Activated CD4-positive, alpha-beta T cell treated with anti-CD3 and anti-CD28 coated beads, Interleukin-2, amount 50 U/mL, for 1 hour (primary cell): Measurements from ENCODE around the gene ARSB.

ENCODE experiments used
- DNase-seq: peaks from one replicate; pipeline ENCODE4 v3.0.0-alpha.2; 2020

Gene ARSB

DNA sequence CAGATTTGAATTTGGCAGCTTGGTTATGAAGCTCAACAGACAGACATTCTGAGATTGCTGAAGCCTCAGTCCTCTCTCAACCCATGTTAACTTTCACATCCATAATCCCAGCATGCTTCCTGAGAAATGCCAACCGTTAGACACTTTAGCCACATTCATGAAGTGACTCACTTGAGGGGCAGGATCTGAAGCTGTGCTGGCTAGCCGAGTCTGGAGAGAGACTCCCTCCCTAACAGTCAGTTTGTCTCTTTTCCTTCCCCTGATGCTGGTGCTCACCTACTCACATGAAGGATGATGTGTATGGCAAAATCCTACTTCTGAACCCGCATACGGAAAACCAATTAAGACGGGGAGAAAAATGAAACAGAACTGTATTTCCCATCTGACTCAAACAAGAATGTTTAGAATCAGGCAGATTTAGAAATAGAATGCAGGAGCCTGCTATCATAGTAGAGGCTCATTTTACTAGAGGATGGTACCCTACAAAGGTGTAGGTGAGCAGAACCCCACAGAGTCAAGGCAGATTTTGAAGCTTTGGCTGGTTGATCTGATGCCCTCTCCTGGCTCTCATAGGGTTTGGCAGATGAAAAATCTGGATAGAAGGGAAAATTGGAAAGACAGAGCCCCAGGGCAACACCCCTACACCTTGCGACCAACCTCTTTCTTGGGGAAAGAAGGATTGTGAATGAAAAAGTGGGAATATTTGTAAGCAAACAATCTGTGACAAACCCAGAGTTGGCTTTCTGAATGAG is 185.7 kb downstream of the ARSB start:
- no peak for DNase-seq

DNA sequence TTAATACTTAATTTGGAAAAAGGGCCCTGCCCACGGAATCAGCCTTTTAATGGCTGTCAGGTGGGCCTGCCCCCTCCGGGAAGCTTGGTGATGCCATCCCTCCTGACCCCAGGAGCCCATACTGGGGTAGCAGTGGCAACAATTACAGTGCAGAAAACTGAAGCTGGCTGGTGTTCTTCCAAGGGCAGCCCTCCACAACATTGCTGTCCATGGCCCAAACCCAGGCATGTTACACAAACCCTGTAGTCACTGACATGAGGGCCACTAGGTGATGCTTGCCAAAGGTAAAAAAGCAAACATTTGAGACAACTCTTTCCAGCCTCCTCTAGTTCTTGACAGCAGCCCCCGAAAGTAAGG is 186.5 kb downstream of the ARSB start:
- DNase-seq = no peak

DNA sequence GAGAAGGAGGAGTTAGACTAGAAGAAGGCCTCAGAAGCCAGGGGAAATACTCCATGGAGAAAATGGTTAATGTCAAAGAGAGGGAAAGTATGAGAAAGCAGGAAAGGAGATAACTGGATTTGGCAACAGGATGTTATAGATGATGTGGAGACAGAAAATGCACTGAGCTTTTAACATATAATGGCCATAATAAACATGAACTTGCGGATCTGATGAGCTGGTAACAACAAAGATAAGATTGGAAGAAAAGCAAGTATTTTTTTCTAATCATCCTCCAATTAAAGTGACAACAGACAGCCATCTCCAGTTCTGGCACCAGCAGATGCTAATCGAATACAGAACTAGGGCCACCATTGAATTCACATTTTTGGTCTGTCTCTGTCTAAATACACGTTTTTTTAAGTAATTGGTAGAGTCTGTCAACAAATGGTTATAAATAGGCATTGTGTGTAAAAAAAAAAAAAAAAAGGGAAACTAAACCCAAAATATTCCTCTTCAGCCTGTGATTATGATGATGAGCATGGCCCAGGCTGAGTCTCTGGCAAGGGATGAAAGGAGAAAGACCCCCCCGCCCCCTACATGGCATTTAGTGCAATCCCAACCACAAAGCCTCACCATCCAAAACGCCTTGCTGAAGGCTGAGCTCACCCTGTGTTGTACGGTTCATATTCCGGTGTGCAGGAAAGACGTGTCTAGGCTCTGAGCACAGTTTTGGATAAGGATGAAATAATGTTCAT is 187.0 kb downstream of the ARSB start:
- no peak for DNase-seq

DNA sequence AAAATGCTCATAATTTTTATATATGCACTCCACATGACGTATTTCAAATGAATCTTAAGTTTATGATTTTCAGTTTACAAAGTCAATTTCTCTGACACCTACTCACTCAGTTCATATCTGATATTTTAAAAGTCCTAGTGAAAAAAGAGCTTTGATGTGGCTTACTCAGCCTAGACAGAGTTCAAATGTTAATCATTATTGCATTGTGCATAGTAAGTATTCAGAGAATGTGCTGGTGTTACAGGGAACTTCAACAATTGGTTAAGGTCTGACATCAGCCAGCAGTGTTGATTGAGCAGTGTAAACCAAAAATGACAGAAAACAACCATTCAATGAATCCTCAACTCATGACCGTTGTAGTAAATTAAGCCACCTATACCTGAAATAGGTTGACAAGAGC is 189.4 kb downstream of the ARSB start:
- no peak for DNase-seq

DNA sequence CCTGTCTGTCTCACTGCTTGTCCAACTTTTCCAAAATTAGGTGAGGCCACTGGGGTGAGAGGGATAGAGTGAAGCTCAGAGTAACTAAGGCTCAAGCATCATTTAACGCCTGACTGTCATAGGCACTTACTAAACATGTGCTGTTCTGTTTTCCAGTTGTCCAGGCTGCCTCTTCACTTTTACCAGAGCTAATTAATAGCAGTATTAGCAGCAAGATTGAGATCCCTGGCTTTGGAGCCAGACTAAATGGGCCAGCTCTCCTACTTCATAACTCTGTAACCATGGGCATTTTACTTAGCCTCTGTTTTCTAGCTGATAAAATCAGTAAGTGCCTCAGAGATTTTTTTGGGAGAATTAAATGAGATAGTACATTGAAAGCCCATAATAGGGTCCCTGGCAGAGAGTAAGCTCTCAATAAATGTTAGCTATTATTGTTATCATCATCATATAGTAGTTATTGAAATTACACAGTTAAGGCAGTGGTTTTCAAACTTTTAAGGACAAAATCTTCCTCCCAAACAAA is 190.4 kb downstream of the ARSB start:
- no peak for DNase-seq

DNA sequence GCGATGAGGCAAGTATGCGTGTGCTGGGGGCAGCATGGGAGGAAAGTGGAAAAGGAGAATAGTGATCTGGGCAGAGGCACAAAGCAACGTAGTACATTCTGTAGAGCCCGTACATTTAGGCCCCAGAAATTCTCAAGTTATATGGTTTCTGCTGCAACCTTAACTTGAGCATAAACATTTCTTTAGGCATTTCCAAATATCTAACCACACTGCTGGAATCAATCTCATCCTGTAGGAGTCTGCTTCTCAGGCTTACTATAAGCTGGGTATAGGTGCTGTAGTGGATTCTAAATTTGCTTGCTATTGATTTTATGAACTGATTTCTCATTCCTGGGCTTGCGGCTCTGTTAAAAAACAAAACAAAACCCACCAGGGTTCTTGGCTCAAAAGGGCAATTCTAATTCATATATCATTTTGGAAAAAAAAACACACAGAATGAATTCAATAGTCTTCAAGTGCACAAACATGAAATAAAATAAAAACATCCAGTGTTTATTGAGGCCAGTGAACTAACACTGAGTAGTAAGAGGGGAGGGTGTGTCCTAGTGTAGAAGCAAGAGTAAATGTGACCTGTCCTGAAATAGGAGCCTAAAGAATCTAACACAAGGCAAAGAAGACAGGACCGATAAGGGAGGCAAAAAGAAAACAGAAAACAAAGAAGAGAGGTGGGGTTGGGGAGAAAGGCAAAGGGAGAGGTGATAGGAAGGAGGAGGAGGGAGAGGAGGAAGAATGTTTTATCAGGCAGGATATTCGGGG is 191.0 kb downstream of the ARSB start:
- DNase-seq = no peak

DNA sequence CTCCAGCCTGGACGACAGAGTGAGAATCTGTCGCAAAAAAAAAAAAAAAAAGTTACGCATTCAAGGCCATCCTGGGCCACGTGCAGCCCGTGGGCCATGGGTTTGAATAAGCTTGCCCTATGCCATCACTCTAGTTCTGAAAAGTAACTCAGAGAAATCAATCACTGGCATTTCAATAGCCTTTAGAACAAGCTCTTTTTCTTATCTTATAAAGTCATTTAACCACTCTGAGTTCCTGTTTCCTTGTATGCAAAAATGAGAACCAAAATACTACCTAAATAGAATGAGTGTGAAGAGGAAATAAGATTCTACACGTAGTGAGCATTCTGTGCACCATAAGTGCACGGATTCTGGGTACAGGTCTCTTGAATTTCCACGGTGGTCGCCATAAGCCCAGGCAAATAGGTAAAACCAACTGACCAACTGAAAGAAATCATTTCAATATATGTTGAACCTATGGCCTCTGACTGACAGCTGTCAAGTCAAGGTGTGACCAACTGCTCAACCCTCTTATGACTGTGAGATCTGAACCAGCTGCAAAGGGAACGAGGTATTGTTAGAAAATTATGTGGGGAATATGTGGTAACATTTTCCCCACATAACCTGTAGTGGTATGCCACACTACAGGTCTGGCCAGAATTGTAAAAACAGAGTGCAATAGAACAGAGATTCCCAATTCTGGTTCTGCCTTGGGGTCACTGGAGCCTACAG is 192.6 kb downstream of the ARSB start:
- DNase-seq = no peak

DNA sequence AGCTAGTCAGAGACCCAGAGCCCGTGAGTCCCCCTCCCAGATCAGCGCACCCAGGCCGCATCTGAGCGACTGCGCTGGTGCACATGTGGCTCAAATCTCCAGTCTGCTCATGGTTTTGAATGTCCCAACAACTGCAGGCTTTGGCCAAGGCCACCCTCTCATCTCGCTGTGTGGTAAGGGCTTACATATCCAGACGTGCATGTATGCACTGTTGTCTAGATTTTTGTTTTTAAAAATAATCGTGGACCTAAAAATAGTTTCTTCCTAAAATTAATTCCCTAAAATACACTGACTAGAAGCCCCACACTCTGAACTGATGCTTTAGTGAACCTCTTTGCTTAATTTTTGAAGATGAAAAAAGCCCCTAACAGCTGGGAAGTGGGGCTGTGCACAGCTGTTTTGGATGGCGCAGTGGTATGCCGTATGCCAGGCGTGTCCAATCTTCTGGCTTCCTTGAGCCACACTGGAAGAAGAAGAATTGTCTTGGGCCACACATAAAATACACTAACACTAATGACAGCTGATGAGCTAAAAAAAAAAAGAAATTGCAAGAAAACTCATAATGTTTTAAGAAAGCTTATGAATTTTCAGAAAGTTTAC is 193.5 kb downstream of the ARSB start:
- no peak for DNase-seq

DNA sequence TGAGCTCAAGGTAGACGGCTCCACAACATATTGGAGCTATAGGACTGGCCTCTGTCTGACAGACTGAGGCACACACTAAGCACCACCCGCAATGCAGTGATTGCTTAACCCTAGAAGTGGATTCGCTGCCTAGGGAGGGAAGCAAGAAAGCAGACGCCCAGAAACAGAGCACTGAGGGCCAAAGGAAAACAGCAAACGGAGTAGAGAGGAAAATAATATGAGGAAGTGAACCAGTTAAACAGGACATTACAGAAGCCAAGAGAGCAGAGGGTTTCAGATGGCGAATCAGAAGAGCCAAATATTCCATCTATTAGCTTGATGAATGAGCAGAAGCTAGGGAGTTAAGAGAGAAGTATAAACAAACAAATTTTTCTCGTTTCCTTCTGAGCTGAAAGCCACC is 197.3 kb downstream of the ARSB start:
- DNase-seq = no peak

DNA sequence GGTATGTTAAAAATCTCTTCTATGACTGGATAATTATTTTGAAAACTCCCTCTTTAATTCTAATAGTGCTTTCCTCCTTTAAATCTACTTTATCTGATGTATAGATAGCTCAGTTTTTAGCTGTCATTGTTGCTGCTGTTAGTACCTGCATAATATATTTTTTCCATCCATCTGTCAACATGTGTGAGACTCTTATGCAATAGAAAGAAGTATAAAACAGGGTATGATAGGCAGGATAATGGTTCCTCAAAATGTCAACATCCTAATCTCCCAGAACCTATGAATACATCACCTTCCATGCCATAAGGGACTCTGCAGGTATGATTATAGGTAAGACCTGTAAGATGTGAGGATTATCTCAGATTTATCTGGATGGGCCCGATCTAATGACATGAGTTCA is 199.7 kb downstream of the ARSB start:
- DNase-seq = no peak

DNA sequence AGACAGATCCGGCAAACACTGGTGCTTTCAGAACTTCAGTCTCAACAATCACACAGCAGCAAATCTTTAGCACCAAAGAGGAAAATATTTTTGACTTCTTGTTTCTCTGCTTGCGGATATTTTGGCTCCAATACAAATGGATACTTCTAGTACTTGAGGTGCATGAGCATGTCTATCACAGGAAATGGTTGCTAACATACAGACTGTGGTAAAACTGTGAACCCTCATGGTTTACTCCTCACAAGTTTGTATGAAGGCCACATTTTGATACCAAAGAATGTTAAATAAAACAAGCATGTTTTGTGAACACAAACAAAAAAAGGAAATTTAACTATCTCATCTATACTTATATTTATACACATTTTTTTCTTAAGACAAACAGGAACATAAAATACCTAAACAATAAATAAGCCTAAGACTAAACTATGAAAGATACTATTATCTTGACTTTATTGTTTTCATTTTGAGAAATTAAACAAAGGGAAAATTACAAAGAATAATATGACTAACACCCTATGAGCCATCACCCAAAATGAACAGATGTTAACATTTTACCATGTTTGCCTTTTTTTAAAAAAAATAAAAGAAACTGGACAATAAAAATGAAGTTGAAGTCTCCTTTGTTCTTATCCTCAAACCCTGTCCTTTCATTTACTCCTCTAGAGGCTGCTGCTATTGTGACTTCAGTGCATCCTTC is 201.5 kb downstream of the ARSB start:
- DNase-seq = no peak

DNA sequence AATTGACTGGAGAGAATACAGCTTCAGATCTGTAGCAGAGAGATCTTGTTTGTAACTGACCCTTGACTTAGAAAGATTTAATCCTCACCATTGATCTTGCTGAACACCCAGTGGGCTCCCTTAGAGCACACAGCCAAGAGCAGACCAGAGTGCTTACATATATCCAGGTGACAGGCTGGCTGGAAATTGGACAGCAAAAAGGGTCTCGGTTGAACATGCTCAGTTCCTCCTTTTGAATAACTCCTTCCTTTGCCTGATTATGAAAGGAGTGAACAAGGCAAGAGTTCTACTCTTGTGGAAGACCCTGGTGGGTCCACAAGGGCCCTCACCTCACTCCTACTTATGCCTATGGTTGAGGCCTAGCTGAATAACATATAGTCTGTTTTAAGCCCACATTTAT is 202.4 kb downstream of the ARSB start:
- DNase-seq = no peak

DNA sequence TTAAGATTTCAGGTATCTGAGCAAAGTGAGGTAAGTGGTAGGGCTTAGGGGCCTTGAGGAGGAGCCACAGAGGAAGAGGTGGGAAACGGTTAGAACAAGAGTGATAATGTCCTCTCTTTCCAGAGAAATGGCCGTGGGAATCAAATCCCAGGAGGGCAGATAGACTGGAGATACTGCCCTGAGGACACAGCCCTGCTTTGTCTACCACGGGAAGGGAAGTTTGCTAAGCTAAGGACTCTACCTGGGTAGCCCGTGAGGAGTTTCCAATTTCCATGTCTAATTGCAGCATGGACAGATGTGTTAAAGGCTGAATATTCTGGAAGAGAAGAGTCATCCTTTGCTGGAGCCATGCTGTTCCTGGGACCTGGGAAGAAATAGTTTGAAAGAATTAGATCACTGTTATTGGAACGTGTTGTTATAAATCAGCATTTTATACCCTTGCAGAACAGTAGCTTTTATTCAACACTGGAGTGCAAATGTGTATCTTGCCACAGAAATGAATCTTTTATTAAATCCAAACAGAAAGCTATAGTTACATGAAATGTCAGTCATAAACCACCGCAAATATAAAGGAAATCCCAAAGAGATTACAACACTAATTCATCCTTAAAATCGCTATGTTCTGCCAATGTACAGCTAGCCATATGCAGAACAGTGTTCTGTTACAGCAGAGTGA is 203.4 kb downstream of the ARSB start:
- no peak for DNase-seq

DNA sequence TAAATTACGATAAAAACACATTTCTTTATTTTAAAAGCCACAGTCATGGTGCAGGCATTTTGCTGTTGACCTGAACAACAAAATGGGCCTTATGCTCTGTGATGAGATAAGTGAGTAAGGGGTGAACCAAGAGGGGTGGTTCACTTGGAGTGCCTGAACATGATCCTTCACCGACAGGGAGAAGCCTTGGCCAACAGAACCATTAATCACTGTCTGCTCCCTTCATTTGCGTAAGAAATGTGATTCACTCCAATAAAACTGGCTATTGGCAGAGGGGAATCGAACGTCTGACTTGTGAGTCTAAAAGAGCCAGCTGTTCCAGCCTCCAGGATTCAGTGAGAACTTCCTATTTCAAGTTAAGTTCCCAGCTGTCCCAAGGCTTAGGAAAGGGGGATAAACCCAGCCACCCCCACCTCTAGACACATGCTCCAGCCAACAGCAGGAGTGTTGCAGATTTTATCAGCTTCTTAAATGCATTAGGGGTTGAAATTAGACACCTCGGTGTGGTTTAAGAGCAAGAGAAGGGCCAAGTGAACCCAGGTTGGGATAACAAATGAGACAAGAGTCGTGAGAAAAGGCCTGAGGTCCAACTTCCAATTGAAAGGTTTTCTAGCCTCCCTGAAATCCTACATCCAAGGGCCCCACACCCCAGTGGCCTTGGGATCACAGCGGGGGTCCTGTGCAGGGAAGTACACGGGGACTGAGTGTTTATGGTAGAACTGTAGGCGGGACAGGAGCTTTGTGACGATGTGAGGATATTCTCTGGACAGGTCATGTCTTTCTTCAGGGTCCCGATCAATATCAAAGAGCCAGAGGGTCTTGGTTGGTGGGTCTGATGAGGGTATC is 205.1 kb downstream of the ARSB start:
- DNase-seq = no peak

DNA sequence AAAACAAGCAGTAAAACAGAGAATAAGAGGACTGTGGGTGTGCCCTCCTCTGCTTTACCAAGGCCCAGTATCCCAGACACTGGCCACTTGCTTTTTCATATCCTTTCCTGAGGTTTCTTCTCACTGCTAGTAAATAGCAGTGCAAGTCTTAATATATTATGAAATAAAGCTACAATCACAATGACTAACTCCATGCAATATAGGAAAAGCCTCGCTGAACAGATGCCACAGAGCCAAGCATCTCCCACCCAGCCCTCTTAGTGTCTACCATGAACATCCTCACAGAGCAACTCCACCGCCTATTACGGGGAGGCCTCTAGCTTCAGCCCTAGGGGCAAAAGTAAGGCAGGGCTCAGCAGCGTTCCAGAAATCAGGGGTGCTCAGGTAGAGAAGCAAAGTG is 205.8 kb downstream of the ARSB start:
- DNase-seq = no peak

DNA sequence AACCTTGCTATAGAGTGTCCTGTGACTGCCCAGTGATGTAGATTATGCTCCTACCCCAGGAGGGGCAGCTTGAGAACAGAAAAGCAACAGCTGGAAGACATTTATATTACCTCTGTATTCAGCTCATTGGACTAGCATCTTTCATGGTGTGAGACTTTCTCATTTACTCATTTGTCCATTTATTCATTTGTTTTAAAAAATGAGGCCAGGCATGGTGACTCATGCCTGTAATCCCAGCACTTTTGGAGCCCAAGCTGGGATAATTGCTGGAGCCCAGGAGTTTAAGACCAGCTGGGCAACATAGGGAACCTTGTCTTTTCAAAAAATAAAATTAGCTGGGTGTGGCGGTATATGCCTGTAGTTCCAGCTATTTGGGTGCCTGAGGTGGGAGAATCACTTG is 206.6 kb downstream of the ARSB start:
- DNase-seq = no peak

DNA sequence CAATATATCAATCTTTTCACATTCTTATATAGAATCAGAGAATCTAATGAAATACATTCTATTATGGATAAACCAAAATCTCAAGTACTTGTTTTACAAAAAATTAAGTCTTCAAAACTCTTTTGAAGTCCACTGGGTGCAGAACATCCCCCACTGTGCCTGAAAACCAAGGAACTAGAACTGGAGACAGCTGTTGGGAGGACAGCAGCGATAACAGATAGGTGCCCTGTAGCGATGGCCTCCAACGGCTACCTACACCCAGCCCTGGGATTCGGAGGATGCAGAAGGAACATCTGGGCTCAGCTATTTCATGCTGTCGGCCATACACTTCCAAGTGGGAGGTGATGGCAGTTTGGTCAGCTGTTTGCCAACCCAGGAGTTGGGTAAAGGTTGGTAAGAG is 207.2 kb downstream of the ARSB start:
- DNase-seq = no peak

DNA sequence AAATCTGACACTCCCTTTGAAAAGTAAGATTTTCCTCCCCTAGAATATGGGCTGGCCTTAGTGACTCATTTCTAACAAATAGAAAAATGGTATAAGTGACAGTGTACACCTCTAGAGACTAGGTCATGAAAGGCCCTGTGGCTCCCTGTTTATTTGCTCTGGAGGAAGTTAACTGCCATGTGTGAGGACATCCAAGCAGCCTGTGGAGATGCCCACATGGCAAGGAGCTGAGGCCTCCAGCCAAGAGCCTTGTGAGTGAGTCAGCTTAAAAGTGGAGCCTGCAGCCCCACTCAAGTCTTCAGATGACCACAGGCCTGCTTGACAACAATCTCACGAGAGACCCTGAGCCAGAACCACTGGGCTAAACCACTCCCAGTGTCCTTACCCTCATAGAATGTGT is 208.5 kb downstream of the ARSB start:
- no peak for DNase-seq

DNA sequence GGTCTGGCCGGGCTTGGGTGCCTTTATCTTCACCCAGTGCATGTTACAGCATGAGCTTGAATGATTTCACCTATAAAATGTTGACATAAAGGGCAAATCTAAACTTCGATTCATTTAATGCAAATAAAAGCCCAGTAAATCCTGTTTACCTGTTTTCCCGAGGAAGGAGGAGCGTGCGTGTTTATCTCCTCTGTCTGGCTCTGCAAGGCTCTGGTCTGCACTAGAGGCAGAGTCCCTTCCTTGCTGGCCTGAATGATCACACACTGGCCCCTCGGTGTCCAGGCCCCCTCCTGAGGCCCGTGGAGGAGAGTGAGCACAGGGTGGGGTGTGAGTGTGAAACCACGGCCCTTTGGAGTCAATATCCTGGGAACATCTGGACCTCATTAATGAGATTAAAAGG is 211.5 kb downstream of the ARSB start:
- no peak for DNase-seq
